Tibial nerve (tissue), 4 donors: ENCODE data around the gene NPHP4. TPM values are rescaled to one million over a fixed set of nuclear protein-coding genes. Genes with fewer than 3 reads are reported as not detected.

ENCODE experiments used
- DNase-seq, 2 donors: peaks; one replicate each; pipeline ENCODE4 v3.0.0-alpha.2; 2019; ENCODE audit warnings: low spot score in 2 of 2
- H3K27ac ChIP-seq, 4 donors: fragments of 200-600 bp; sonication (generic) in 3 of 4; one replicate each; pipeline ENCODE4 v1.5.1; 2017 to 2019; ENCODE audit warnings: mild to moderate bottlenecking in 1 of 4
- H3K27me3 ChIP-seq, 2 donors: fragments of 200-600 bp; sonication (generic) in 1 of 2; one replicate each; pipeline versions ENCODE4 v1.5.1 to v1.6.0; 2017 to 2019
- H3K36me3 ChIP-seq, 3 donors: fragments of 200-600 bp; sonication (generic); one replicate each; pipeline ENCODE4 v1.5.1; 2018 to 2019
- H3K4me1 ChIP-seq, 4 donors: fragments of 200-600 bp; sonication (generic) in 3 of 4; one replicate each; pipeline ENCODE4 v1.5.1; 2017 to 2019
- H3K4me3 ChIP-seq, 4 donors: fragments of 200-600 bp; sonication (generic) in 3 of 4; one replicate each; pipeline ENCODE4 v1.5.1; 2017 to 2019; ENCODE audit warnings: mild to moderate bottlenecking in 1 of 4, moderate library complexity in 1 of 4
- H3K9me3 ChIP-seq, 4 donors: fragments of 200-600 bp; sonication (generic) in 3 of 4; one replicate each; pipeline ENCODE4 v1.5.1; 2017 to 2019
- CTCF ChIP-seq, 5 experiments: fragments of 200-600 bp in 3 of 5; fragments of 450-650 bp in 2 of 5; sonication (generic) in 3 of 5; IDR thresholded peaks; one replicate each; pipeline ENCODE4 v1.5.1; 2016 to 2019; ENCODE audit warnings: antibody characterized with exemption in 5 of 5, mild to moderate bottlenecking in 3 of 5, moderate library complexity in 2 of 5
- EP300 ChIP-seq, 2 donors: sonication (generic); formaldehyde crosslinking; IDR thresholded peaks; one replicate each; pipeline ENCODE4 v1.6.1; 2017; ENCODE audit warnings: antibody characterized with exemption in 2 of 2, mild to moderate bottlenecking in 1 of 2
- POLR2A ChIP-seq, 2 donors: fragments of 450-650 bp; IDR thresholded peaks; one replicate each; pipeline ENCODE4 v1.6.1; 2017; ENCODE audit warnings: antibody characterized with exemption in 2 of 2, mild to moderate bottlenecking in 2 of 2, moderate library complexity in 2 of 2
- WGBS, 2 donors: methylation state at CpG; one replicate each; pipeline ENCODE4 v1.1.5; 2018; 5-methylcytosine and 5-hydroxymethylcytosine counted together
- total RNA-seq, 4 donors: library from RNA; depleted of rRNA; stranded (reverse); fragments of >200 nt; gene quantifications; one replicate each; pipeline ENCODE4 v1.1.0, GENCODE V29; 2016

Gene NPHP4
- total RNA-seq, 4 donors from 2014 or later: 14.7 to 34.5 (median 28.0) TPM

GRCh38 chr1:5999711-6000443 is 7.7 kb upstream of the NPHP4 start:
- no peak for DNase-seq

DNA sequence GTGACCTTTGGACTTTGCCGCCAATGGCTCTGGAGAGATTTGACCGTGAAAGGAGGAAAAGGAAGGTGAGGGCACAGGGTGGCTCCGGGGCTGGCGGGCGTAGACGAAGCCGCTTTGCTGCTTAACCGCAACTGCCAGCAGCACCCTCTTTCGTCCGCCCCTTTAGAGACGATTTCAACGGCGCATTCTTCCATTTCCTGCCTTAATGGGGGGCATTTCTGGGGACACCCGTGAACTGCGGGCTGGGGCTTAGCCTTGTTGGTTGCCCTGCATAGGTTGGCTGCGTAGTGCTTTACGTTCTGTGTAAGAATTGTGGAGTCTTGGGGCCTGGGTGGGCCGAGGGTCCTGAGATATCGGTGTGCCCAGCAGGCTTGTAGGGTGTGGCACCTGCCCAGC is 6.7 kb upstream of the NPHP4 start:
- 91 to 92% methylated on average over 19 of the region's 19 CpGs for whole genome bisulfite sequencing, 2 donors
- no peaks in the 10 kb centered on the region for H3K27me3 ChIP-seq
- peaks cover 0 to 7% (median 3%) of the 10 kb centered on the region in 4 donors for H3K4me1 ChIP-seq
- H3K9me3 ChIP-seq: no peaks in the 10 kb centered on the region
- H3K27ac ChIP-seq: no peak overlapping the region
- DNase-seq: no peak
- no peak overlapping the region for H3K4me3 ChIP-seq
- peaks cover 0 to 6% (median 0%) of the 10 kb centered on the region in 3 donors for H3K36me3 ChIP-seq
- TF ChIP-seq EP300 (IDR thresholded peaks at IDR 0.05): no peak
- TF ChIP-seq CTCF (IDR thresholded peaks at IDR 0.05): no peak
- no peak for TF ChIP-seq POLR2A (IDR thresholded peaks at IDR 0.05)

More at GRCh38 chr1:5999711-6000443, 7.7 kb upstream of the NPHP4 start:
- no peaks in the 10 kb centered on the region for H3K9me3 ChIP-seq
- no peaks in the 10 kb centered on the region for H3K27me3 ChIP-seq
- peaks cover 0 to 6% (median 0%) of the 10 kb centered on the region in 3 donors for H3K36me3 ChIP-seq
- TF ChIP-seq POLR2A (IDR thresholded peaks at IDR 0.05): no peak
- no peak for TF ChIP-seq EP300 (IDR thresholded peaks at IDR 0.05)
- TF ChIP-seq CTCF (IDR thresholded peaks at IDR 0.05): no peak
- no peak overlapping the region for H3K4me3 ChIP-seq
- no peaks in the 10 kb centered on the region for H3K4me1 ChIP-seq
- no peak overlapping the region for H3K27ac ChIP-seq
- 87 to 88% methylated on average over 28 of the region's 28 CpGs for WGBS, 2 donors

- H3K9me3 ChIP-seq: no peaks in the 10 kb centered on the region
- peaks cover 0 to 6% (median 0%) of the 10 kb centered on the region in 3 donors for H3K36me3 ChIP-seq
- H3K27ac ChIP-seq: no peak overlapping the region
- H3K4me3 ChIP-seq: no peak overlapping the region
- DNase-seq: no peak
- peaks cover 0 to 14% (median 8%) of the 10 kb centered on the region in 4 donors for H3K4me1 ChIP-seq
- no peaks in the 10 kb centered on the region for H3K27me3 ChIP-seq
- WGBS, 2 donors: 94 to 95% methylated on average over 12 of the region's 12 CpGs
- TF ChIP-seq EP300 (IDR thresholded peaks at IDR 0.05) (no peak), CTCF (IDR thresholded peaks at IDR 0.05) (no peak)
These were observed 6.1 kb upstream of the NPHP4 start for GRCh38 chr1:5998051-5998905.

DNA sequence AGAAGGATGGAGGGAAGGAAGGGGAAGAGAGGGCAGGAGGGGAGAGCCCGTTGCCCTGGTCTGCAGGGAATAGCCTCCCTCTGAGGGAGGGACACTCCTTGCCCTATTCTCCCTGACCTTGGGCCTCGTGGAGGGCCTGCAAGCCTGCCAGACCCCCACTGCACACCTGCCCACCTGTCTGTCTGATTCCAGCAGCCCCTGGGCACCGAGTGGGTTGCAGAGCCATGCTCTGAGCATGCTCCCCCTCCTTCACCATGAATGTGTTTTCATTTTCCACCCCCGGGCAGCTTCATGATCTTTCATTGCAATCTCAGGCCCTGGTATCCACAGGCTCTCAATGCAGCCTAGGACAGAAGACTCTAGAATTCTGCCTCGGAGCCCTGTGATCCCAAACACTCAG is 5.1 kb upstream of the NPHP4 start:
- Histone ChIP-seq H3K9me3 (no peaks in the 10 kb centered on the region), H3K4me3 (no peak overlapping the region), H3K36me3 (peaks cover 0 to 6% (median 0%) of the 10 kb centered on the region in 3 donors), H3K27ac (no peak overlapping the region), H3K27me3 (no peaks in the 10 kb centered on the region), H3K4me1 (peaks cover 0 to 18% (median 12%) of the 10 kb centered on the region in 4 donors)
- TF ChIP-seq EP300 (IDR thresholded peaks at IDR 0.05) (no peak), CTCF (IDR thresholded peaks at IDR 0.05) (no peak), POLR2A (IDR thresholded peaks at IDR 0.05) (no peak)
- DNase-seq: no peak
- 40 to 50% methylated on average over 5 of the region's 5 CpGs for WGBS, 2 donors
